Measurements from ENCODE around the gene MIA. TPM values are rescaled to one million over a fixed set of nuclear protein-coding genes. Genes with fewer than 3 reads are reported as not detected.

MIA gene
- total and polyA plus RNA-seq, 2 of the 8 experiments (the other 6 are each of a cell fraction or from before 2014, with no cell fraction given): not detected

GRCh38 chr19:40791349-40791748, 16.0 kb downstream of the MIA start:
- CTCF ChIA-PET (ENCODE audit: partially characterized antibody): interaction anchor here (0.6 to 1.5 kb wide), 3 partner anchors 16 to 1631 kb away, joined by 3 to 7 read pairs (median 3); no protein-coding TSS in a partner anchor
- TF ChIP-seq RNF2 (IDR thresholded peaks at IDR 0.05; ENCODE audit: borderline replicate concordance, low read depth, low read length, missing control alignments, poor library complexity, severe bottlenecking) (no peak), BCL11A (IDR thresholded peaks at IDR 0.05; ENCODE audit: low read depth in 2 of 2, low read length in 2 of 2) (no peak), CBX5 (IDR thresholded peaks at IDR 0.05; ENCODE audit: low read depth, low read length) (no peak), POU5F1 (IDR thresholded peaks at IDR 0.05; ENCODE audit: low read depth, low read length) (no peak), GABPA (IDR thresholded peaks at IDR 0.05; ENCODE audit: borderline replicate concordance, insufficient read depth, low read length) (no peak), SIN3A (conservative IDR thresholded peaks at IDR 0.05 in 1 of 2, IDR thresholded peaks at IDR 0.05 in 1 of 2; ENCODE audit: low read depth in 1 of 2, low read length in 2 of 2) (no peak), USF2 (IDR thresholded peaks at IDR 0.05; ENCODE audit: low read length) (no peak), SP1 (IDR thresholded peaks at IDR 0.05; ENCODE audit: low read depth, low read length) (no peak)
- no peaks in the 10 kb centered on the region for H4K20me1 ChIP-seq (replicated peaks in 1 of 2; ENCODE audit: control insufficient read depth in 1 of 2, insufficient read depth in 2 of 2, low read length in 2 of 2)
- H3K4me2 ChIP-seq (ENCODE audit: insufficient read depth in 1 of 2, low read depth in 2 of 2, low read length in 2 of 2): no peak overlapping the region
- no peaks in the 10 kb centered on the region for H3K23me2 ChIP-seq (ENCODE audit: low read depth, low read length)
- H3K18ac ChIP-seq (ENCODE audit: extremely low read depth, low read length): no peak overlapping the region
- H3K4ac ChIP-seq (replicated peaks; ENCODE audit: insufficient read length, low read depth, low read length): no peak overlapping the region
- POLR2A ChIA-PET (ENCODE audit: partially characterized antibody): interaction anchor here (0.6 to 1.3 kb wide), 2 partner anchors 15 to 47 kb away, joined by 3 to 4 read pairs; no protein-coding TSS in a partner anchor
- no peak overlapping the region for H2BK20ac ChIP-seq (ENCODE audit: low read length)
- H3K9ac ChIP-seq (replicated peaks in 1 of 4; ENCODE audit: extremely low read depth in 1 of 4, low read depth in 3 of 4, low read length in 3 of 4): no peak overlapping the region
- no peak overlapping the region for H3K56ac ChIP-seq (replicated peaks; ENCODE audit: insufficient read length, low read depth, low read length)
- no peak overlapping the region for H3K4me3 ChIP-seq (ENCODE audit: extremely low read depth in 1 of 4, insufficient read depth in 2 of 4, low read depth in 3 of 4, low read length in 4 of 4)
- H3K36me3 ChIP-seq (ENCODE audit: control insufficient read depth in 2 of 4, insufficient read depth in 4 of 4, low read length in 3 of 4): no peaks in the 10 kb centered on the region; a peak in 1 of 8 replicates
- H2AFZ ChIP-seq (ENCODE audit: low read length): no peak overlapping the region
- DNase-seq (ENCODE audit: low read depth in 1 of 2, low spot score in 2 of 2): no peak
- no peaks in the 10 kb centered on the region for H3K9me3 ChIP-seq (ENCODE audit: insufficient read depth in 2 of 2, low read depth in 1 of 2, low read length in 1 of 2)
- no peak overlapping the region for H2BK120ac ChIP-seq (replicated peaks; ENCODE audit: low read depth, low read length)
- H4K8ac ChIP-seq (ENCODE audit: extremely low read depth, insufficient read depth, low read length): no peak overlapping the region
- no peak overlapping the region for H3K14ac ChIP-seq (ENCODE audit: insufficient read length)
- no peak overlapping the region for H3K23ac ChIP-seq (ENCODE audit: insufficient read length)
- H3K4me1 ChIP-seq (replicated peaks in 1 of 4; ENCODE audit: control insufficient read depth in 3 of 4, insufficient read depth in 4 of 4, low read length in 3 of 4): no peaks in the 10 kb centered on the region
- H2BK5ac ChIP-seq (ENCODE audit: low read depth, low read length): no peak overlapping the region
- H3K27ac ChIP-seq (ENCODE audit: low read depth, low read length): no peak overlapping the region
- H3K79me1 ChIP-seq (ENCODE audit: low read depth, low read length): no peaks in the 10 kb centered on the region
- no peaks in the 10 kb centered on the region for H3K79me2 ChIP-seq (ENCODE audit: control insufficient read depth in 1 of 2, insufficient read depth in 2 of 2, low read length in 2 of 2)
- H4K5ac ChIP-seq (ENCODE audit: insufficient read length, low read depth, low read length): no peak overlapping the region
- H2BK12ac ChIP-seq (ENCODE audit: low read depth, low read length): no peak overlapping the region
- H4K91ac ChIP-seq (replicated peaks; ENCODE audit: insufficient read length, low read length): no peak overlapping the region
- FAIRE-seq: no peak
- H3K27me3 ChIP-seq (replicated peaks in 1 of 4; ENCODE audit: control insufficient read depth in 3 of 4, extremely low read depth in 1 of 4, insufficient read depth in 3 of 4, low read length in 3 of 4): no peaks in the 10 kb centered on the region
- H2AK5ac ChIP-seq (ENCODE audit: low read depth, low read length): no peak overlapping the region
- 74% methylated on average over 7 of the region's 7 CpGs; no CpG with 5 or more reads in 1 of the 2 experiments for WGBS, 2 experiments (ENCODE audit: extremely low coverage in 1 of 2, insufficient coverage in 1 of 2, insufficient read length in 1 of 2, insufficient replicate concordance in 2 of 2, low coverage in 1 of 2, low lambda C conversion rate in 2 of 2, missing lambda C conversion rate in 1 of 2)
- H2BK15ac ChIP-seq (ENCODE audit: low read length): no peak overlapping the region

Measured in H1 (cell line).